Stimulated activated memory B cell treated with anti-CD40 and anti-IgM and Interleukin-4, amounts not matched to agents 10 μg/mL and 1 μg/mL and 100 μg/mL, for 72 hours (primary cell): ENCODE measurements around the gene HOXD3.
A peak's percentile ranks its signal among the peaks of the same experiment; 100 is the strongest.

Experiments used
- ATAC-seq: fragments of 150-1000 bp; cut with Tn5 transposase; 2 replicates; pipeline ENCODE4 v1.10.0; 2021
- H3K27ac Mint-ChIP-seq: one replicate; pipeline ENCODE4 v1.8.0; 2022; ENCODE audit warnings: mild to moderate bottlenecking, mixed read lengths
- H3K27me3 Mint-ChIP-seq: one replicate; pipeline ENCODE4 v1.8.0; 2022; ENCODE audit warnings: mixed read lengths
- H3K36me3 Mint-ChIP-seq: one replicate; pipeline ENCODE4 v1.8.0; 2022; ENCODE audit warnings: mixed read lengths
- H3K4me1 Mint-ChIP-seq: one replicate; pipeline ENCODE4 v1.8.0; 2022; ENCODE audit warnings: mixed read lengths
- H3K4me3 Mint-ChIP-seq: one replicate; pipeline ENCODE4 v1.8.0; 2022; ENCODE audit warnings: mild to moderate bottlenecking, moderate library complexity, mixed read lengths
- H3K9me3 Mint-ChIP-seq: one replicate; pipeline ENCODE4 v1.8.0; 2022; ENCODE audit warnings: mixed read lengths

The HOXD3 gene

DNA sequence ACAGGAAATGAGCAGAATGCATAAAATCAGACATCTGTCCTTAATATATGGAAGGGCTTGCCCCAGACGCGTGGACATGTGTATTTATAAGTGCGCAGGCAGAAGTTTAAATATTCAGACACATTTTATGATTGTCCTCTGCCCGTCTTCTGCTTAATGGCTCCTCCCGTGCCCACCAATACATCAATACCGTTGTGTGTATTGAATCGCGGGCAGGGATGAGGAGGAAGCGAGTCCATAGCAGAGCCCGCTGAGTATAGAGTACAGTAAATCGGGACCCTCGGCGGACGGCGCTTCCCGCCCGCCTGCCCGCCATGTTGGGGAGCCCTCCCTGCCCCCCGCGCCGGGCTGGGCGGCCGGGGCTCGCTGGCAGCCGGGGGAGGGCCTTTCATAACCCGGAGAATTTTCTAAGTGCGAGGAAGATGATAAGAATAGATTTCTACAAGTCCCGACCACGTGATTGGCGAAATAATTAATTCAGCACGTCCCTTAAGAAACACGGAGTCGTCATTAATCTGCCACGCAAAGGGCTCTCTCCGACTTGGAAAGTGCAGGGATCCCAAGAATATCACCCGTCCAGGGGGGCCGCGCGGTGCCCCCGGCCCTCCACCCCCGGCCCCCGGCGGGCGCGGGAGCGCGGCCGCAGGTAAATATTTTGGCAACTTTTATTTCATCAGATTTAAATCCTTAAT lies at the start of gene HOXD3:
Gene HOXD3 (plus strand): TSS at position 501 of the 692 bp plus-strand sequence. CDS start 11,808 bp downstream, outside the sequence.
- H3K9me3 Mint-ChIP-seq = no peaks in the 10 kb centered on the region
- H3K4me3 Mint-ChIP-seq = peak within 1 kb of the TSS; percentile 6
- H3K4me1 Mint-ChIP-seq = peaks cover 13% of the 10 kb centered on the region
- no peaks in the 10 kb centered on the region for H3K36me3 Mint-ChIP-seq
- H3K27me3 Mint-ChIP-seq = peaks cover 93% of the 10 kb centered on the region
- no peak for ATAC-seq
- no peak within 1 kb of the TSS for H3K27ac Mint-ChIP-seq

DNA sequence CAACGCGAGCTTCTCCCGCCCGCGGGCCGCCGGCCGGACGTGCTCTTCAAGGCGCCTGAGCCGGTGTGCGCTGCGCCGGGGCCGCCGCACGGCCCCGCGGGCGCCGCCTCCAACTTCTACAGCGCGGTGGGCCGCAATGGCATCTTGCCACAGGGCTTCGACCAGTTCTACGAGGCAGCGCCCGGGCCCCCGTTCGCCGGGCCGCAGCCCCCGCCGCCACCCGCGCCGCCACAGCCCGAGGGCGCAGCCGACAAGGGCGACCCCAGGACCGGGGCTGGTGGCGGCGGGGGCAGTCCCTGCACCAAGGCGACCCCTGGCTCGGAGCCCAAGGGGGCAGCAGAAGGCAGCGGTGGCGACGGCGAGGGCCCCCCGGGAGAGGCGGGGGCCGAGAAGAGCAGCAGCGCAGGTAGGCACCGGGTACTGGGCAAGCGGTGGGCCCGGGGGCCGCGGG lies 49.4 kb upstream of the HOXD3 start:
- peaks cover 77% of the 10 kb centered on the region for H3K27me3 Mint-ChIP-seq
- H3K4me3 Mint-ChIP-seq = no peak overlapping the region
- no peak for ATAC-seq
- H3K27ac Mint-ChIP-seq = no peak overlapping the region
- peaks cover 4% of the 10 kb centered on the region for H3K9me3 Mint-ChIP-seq
- no peaks in the 10 kb centered on the region for H3K36me3 Mint-ChIP-seq
- H3K4me1 Mint-ChIP-seq = peaks cover 12% of the 10 kb centered on the region

DNA sequence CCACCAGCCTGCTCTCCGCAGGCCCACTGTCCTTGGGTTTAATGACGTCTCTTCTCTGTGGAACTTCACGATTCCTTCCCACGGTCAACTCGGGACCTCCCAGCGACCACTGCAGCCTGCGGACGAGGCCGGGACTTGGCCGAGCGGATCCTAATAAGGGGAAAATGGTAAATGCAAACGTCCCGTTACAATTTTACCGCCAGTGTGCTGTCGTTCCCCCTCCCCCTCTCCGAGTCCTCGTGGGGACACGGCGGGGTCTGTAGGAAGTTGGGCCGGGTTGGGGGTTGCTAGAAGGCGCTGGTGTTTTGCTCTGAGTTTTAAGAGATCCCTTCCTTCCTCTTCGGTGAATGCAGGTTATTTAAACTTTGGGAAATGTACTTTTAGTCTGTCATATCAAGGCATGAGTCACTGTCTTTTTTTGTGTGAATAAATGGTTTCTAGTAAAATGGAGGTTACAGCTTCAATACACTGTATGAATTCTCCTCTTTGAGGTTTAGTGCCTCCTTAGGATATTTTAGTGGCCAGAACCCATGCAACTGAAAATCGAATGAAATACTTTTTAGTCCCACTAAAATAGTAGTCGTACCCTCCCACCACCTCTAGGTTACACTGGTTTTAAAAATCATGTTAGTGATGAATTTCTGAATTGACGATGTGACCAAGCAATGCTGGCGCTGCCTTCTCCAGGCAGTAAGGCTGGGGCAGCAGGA lies 47.8 kb upstream of the HOXD3 start:
- Mint-ChIP-seq H3K4me3 (no peak overlapping the region), H3K27me3 (peaks cover 75% of the 10 kb centered on the region), H3K36me3 (no peaks in the 10 kb centered on the region), H3K4me1 (peaks cover 12% of the 10 kb centered on the region), H3K27ac (no peak overlapping the region), H3K9me3 (peaks cover 4% of the 10 kb centered on the region)
- ATAC-seq = no peak

- no peak overlapping the region for H3K27ac Mint-ChIP-seq
- no peak for ATAC-seq
- peaks cover 75% of the 10 kb centered on the region for H3K27me3 Mint-ChIP-seq
- H3K36me3 Mint-ChIP-seq = no peaks in the 10 kb centered on the region
- H3K9me3 Mint-ChIP-seq = peaks cover 4% of the 10 kb centered on the region
- no peak overlapping the region for H3K4me3 Mint-ChIP-seq
- peaks cover 12% of the 10 kb centered on the region for H3K4me1 Mint-ChIP-seq
These were observed 47.2 kb upstream of the HOXD3 start for GRCh38 chr2:176109946-176110345.

DNA sequence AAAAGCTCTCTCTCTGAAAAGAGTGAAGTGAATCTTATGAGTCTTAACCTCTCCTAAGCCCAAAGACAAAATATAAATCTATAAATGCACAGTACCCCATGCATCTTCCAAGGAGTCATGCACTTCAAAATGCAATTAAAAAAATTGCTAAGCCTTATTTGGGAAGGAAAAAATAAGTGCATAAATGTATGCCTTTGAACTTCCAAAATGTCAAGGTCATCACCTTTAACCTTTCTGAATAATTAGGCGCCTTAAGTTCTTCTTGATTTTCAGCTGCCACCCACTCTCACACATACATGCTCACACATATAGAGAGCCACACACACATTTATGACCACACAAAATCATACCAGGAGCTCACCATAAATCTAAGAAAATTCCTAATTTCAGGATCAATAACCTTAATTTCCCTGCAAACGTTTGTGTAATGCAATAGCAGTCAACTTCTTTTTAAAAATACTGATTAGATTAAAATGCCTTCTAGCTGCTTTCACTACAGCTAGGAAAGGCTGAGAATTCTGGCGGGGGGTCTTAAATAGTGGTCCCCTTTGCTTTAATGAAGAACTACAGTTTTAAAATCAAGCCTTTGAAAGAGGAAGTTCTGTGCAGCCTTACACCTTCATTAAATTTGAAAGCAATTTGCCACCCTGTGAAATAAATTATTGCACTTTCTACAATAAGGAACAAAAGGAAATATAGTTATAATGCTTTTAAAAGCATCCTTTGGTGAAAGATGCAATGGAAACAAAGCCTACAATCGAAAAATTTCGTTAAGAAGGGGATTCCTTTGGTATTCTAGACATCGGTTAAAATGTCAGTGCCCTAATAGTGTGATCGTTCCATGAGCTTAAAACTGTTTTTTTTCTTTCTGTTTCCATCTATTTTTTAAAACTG lies 46.4 kb upstream of the HOXD3 start:
- Mint-ChIP-seq H3K4me3 (no peak overlapping the region), H3K9me3 (peaks cover 4% of the 10 kb centered on the region), H3K27me3 (peaks cover 72% of the 10 kb centered on the region), H3K4me1 (peaks cover 12% of the 10 kb centered on the region), H3K27ac (no peak overlapping the region), H3K36me3 (no peaks in the 10 kb centered on the region)
- ATAC-seq = no peak

DNA sequence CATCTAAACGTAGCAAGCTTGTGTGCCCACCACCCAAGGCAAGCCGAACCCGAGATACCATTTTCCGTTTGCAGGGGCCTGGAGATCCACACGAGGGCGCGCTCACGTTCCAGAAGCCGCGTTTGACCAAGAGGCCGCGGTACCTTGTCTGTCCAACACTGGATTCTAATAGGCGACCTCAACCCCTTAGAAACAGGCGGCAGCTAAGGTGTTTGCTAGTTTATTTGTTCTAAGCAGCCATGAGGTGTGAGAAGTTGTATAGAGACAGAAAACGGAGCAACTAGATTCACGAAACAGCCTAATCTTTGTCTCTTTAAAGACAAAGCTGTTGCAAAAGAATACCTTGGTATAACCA lies 45.8 kb upstream of the HOXD3 start:
- Mint-ChIP-seq H3K36me3 (no peaks in the 10 kb centered on the region), H3K9me3 (peaks cover 1% of the 10 kb centered on the region), H3K4me3 (no peak overlapping the region), H3K27ac (no peak overlapping the region), H3K27me3 (peaks cover 72% of the 10 kb centered on the region), H3K4me1 (peaks cover 7% of the 10 kb centered on the region)
- ATAC-seq = no peak

GRCh38 chr2:176111846-176112374 lies 45.2 kb upstream of the HOXD3 start:
- no peaks in the 10 kb centered on the region for H3K9me3 Mint-ChIP-seq

DNA sequence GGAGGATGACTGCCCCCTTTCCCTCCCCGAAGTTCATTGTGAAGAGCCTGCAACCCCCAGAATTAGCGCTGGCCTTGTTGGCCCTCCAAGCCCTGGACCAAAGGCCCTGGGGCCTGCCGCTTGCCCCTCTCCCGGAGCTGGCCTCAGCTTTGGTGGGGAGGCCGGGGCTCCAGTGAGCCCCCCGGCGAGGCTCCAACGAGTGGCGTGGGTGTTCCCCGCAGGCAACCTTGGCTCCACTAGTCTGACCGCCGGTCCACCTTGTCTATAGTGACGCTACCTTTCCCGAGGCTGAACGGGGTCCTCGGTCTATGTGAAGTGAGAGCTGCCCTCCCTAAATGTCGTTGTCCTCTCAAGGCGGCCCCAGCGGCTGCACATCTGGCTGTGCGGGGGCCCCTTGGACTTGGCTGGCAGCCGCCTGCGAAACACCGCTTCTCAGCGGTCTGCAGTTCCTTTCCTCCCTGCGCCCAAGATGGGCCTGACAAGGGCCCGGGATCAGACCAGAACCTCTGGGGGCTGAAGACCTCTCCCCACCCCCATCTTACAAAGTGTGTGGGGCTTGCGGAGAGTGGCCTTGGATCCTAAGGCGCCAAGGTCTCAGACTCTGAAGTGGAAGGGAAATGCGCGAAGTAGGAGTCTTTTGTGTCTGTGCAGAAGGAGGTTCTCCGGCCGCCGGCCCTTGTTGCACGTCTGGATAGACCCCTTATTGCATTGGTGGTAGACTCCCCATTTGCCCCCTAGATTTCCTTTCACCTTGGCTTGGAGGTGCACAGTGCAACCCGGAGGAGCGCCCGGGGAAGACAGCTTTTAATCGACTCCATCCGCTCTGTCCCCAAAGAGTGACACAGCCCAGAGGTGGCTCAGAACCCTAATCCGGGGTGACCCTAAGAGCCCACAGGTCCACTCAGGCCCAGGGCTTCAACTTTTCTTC lies 44.5 kb upstream of the HOXD3 start:
- H3K9me3 Mint-ChIP-seq = no peaks in the 10 kb centered on the region
- H3K27me3 Mint-ChIP-seq = peaks cover 80% of the 10 kb centered on the region
- H3K4me1 Mint-ChIP-seq = peaks cover 5% of the 10 kb centered on the region
- no peak overlapping the region for H3K4me3 Mint-ChIP-seq
- no peak for ATAC-seq
- no peaks in the 10 kb centered on the region for H3K36me3 Mint-ChIP-seq
- no peak overlapping the region for H3K27ac Mint-ChIP-seq

More at GRCh38 chr2:176111846-176112374, 45.2 kb upstream of the HOXD3 start:
- H3K36me3 Mint-ChIP-seq = no peaks in the 10 kb centered on the region
- H3K4me3 Mint-ChIP-seq = no peak overlapping the region
- H3K4me1 Mint-ChIP-seq = peaks cover 5% of the 10 kb centered on the region
- no peak for ATAC-seq
- H3K27ac Mint-ChIP-seq = no peak overlapping the region
- H3K27me3 Mint-ChIP-seq = peaks cover 73% of the 10 kb centered on the region

- Mint-ChIP-seq H3K4me3 (no peak overlapping the region), H3K27ac (no peak overlapping the region), H3K36me3 (no peaks in the 10 kb centered on the region), H3K27me3 (peaks cover 89% of the 10 kb centered on the region), H3K9me3 (no peaks in the 10 kb centered on the region), H3K4me1 (peaks cover 11% of the 10 kb centered on the region)
- ATAC-seq = no peak
These were observed 42.8 kb upstream of the HOXD3 start for GRCh38 chr2:176114120-176114929.

GRCh38 chr2:176114930-176115625 lies 42.0 kb upstream of the HOXD3 start:
- ATAC-seq = no peak
- Mint-ChIP-seq H3K4me1 (peaks cover 11% of the 10 kb centered on the region), H3K9me3 (no peaks in the 10 kb centered on the region), H3K27ac (no peak overlapping the region), H3K27me3 (peaks cover 91% of the 10 kb centered on the region), H3K36me3 (no peaks in the 10 kb centered on the region), H3K4me3 (no peak overlapping the region)

- Mint-ChIP-seq H3K27ac (no peak within 1 kb of the TSS), H3K36me3 (no peaks in the 10 kb centered on the region)
These were observed 41.0 kb upstream of the HOXD3 start, which contains the start of gene HOXD10 for GRCh38 chr2:176115883-176116813. Gene HOXD10 (plus strand): TSS chr2:176116778. CDS start chr2:176116834, 56 bp downstream.

GRCh38 chr2:176117162-176117822 lies 39.8 kb upstream of the HOXD3 start:
- no peaks in the 10 kb centered on the region for H3K36me3 Mint-ChIP-seq
- H3K27me3 Mint-ChIP-seq = peaks cover 85% of the 10 kb centered on the region
- H3K4me1 Mint-ChIP-seq = peaks cover 7% of the 10 kb centered on the region
- no peak for ATAC-seq
- H3K4me3 Mint-ChIP-seq = no peak overlapping the region
- H3K27ac Mint-ChIP-seq = no peak overlapping the region
- no peaks in the 10 kb centered on the region for H3K9me3 Mint-ChIP-seq

More at GRCh38 chr2:176115883-176116813, 41.0 kb upstream of the HOXD3 start, which contains the start of gene HOXD10:
- ATAC-seq = no peak
- peaks cover 94% of the 10 kb centered on the region for H3K27me3 Mint-ChIP-seq
- no peak within 1 kb of the TSS for H3K4me3 Mint-ChIP-seq
- no peaks in the 10 kb centered on the region for H3K9me3 Mint-ChIP-seq
- H3K4me1 Mint-ChIP-seq = peaks cover 10% of the 10 kb centered on the region
